HCT116 (cell line): ENCODE measurements around the gene DBP. TPM values are rescaled to one million over a fixed set of nuclear protein-coding genes. Genes with fewer than 3 reads are reported as not detected.

Source experiments
- ATAC-seq: fragments of 200-7000 bp; cut with Tn5 transposase; 2 replicates; pipeline ENCODE4 v1.9.1; 2020; ENCODE audit warnings: mild to moderate bottlenecking, moderate library complexity
- BruUV-seq: library from RNA; stranded (reverse); fragments of 400-500 nt; replicated peaks from 2 replicates; lab custom pipeline; 2021; lab: Mats Ljungman, UMichigan
- CTCF ChIA-PET: fragments of 300-600 bp; sonication (Branson Sonifier 250); formaldehyde crosslinking; loops from one replicate; lab custom pipeline; 2021; ENCODE audit warnings: antibody characterized with exemption; lab: Charles Lee
- POLR2A ChIA-PET: fragments of 300-600, 350-600 bp; sonication (Branson Sonifier 250); formaldehyde crosslinking; loops from one replicate; lab custom pipeline; 2021; ENCODE audit warnings: antibody characterized with exemption; lab: Charles Lee
- RAD21 ChIA-PET, 2 experiments: fragments of 300-600 bp; sonication (Branson Sonifier 250); formaldehyde crosslinking; loops; one replicate each; lab custom pipeline; 2023; ENCODE audit warnings: low total read pairs in 2 of 2; ENCODE audit not compliant: uncharacterized antibody in 2 of 2, unreplicated experiment in 2 of 2, low non-redundant PET in 1 of 2; lab: Charles Lee
- DNase-seq: peaks from one replicate; pipeline ENCODE4 v3.0.0-alpha.2; 2010; ENCODE audit warnings: low read depth, low spot score
- H2AFZ ChIP-seq: fragments of 200-600 bp; shearing (Covaris generic), sonication (generic); 2 replicates; pipeline ENCODE4 v1.6.1; 2017; ENCODE audit warnings: low read depth, mixed run types, mixed read lengths, antibody characterized with exemption, low read length; ENCODE audit not compliant: poor library complexity, severe bottlenecking
- H3K27ac ChIP-seq: 2 replicates; pipeline ENCODE4 v1.5.1; 2012; ENCODE audit warnings: low read depth, low read length
- H3K27me3 ChIP-seq: fragments of 200-600 bp; sonication (generic); 2 replicates; pipeline ENCODE4 v1.6.1; 2016; ENCODE audit warnings: mixed run types, low read length, mixed read lengths; ENCODE audit not compliant: insufficient read depth
- H3K36me3 ChIP-seq, 2 experiments: fragments of 200-500 bp in 1 of 2; fragments of 200-600 bp in 1 of 2; sonication (Bioruptor generic) in 1 of 2; sonication (generic) in 1 of 2; 2 replicates each; pipeline versions ENCODE4 v1.5.1 to v1.6.1; 2014 to 2016; ENCODE audit warnings: low read length in 2 of 2, inconsistent platforms in 1 of 2, mixed read lengths in 1 of 2, mixed run types in 1 of 2; ENCODE audit not compliant: insufficient read depth in 2 of 2, control insufficient read depth in 1 of 2
- H3K4me1 ChIP-seq, 2 experiments: fragments of 200-600 bp in 1 of 2; sonication (generic) in 1 of 2; 2 replicates each; pipeline versions ENCODE4 v1.5.1 to v1.6.1; 2012 to 2017; ENCODE audit warnings: low read length in 2 of 2, inconsistent platforms in 1 of 2, mild to moderate bottlenecking in 1 of 2, mixed read lengths in 1 of 2, mixed run types in 1 of 2, moderate library complexity in 1 of 2; ENCODE audit not compliant: insufficient read depth in 2 of 2, control insufficient read depth in 1 of 2
- H3K4me2 ChIP-seq: fragments of 200-600 bp; sonication (generic); 2 replicates; pipeline ENCODE4 v1.6.1; 2017; ENCODE audit warnings: mixed run types, low read length, mixed read lengths
- H3K4me3 ChIP-seq, 2 experiments: fragments of 200-600 bp in 1 of 2; sonication (generic) in 1 of 2; replicated peaks in 1 of 2; 2 replicates each; pipeline ENCODE4 v1.5.1; 2011 to 2016; ENCODE audit warnings: low read length in 2 of 2, control low read depth in 1 of 2, low read depth in 1 of 2, mild to moderate bottlenecking in 1 of 2, mixed read lengths in 1 of 2, mixed run types in 1 of 2
- H3K79me2 ChIP-seq: fragments of 200-600 bp; sonication (generic); 2 replicates; pipeline ENCODE4 v1.6.1; 2017; ENCODE audit warnings: mild to moderate bottlenecking, mixed run types, low read length, moderate library complexity, mixed read lengths; ENCODE audit not compliant: insufficient read depth
- H3K9ac ChIP-seq: fragments of 200-600 bp; sonication (generic); 2 replicates; pipeline ENCODE4 v1.6.1; 2016; ENCODE audit warnings: low read length, mixed read lengths
- H3K9me2 ChIP-seq: fragments of 200-600 bp; sonication (generic), shearing (Covaris generic); 2 replicates; pipeline ENCODE4 v1.6.1; 2017; ENCODE audit warnings: mixed run types, mild to moderate bottlenecking, moderate library complexity; ENCODE audit not compliant: insufficient read depth
- H3K9me3 ChIP-seq, 2 experiments: fragments of 200-500 bp in 1 of 2; fragments of 200-600 bp in 1 of 2; sonication (Bioruptor generic) in 1 of 2; sonication (generic) in 1 of 2; 2 replicates each; pipeline ENCODE4 v1.6.1; 2014 to 2017; ENCODE audit warnings: low read length in 2 of 2, mixed read lengths in 2 of 2, inconsistent platforms in 1 of 2, low read depth in 1 of 2, mild to moderate bottlenecking in 1 of 2, mixed run types in 1 of 2, moderate library complexity in 1 of 2; ENCODE audit not compliant: control insufficient read depth in 1 of 2, insufficient read depth in 1 of 2
- H4K20me1 ChIP-seq: fragments of 200-600 bp; sonication (generic), shearing (Covaris generic); 2 replicates; pipeline ENCODE4 v1.6.1; 2017; ENCODE audit warnings: mixed run types, mild to moderate bottlenecking, moderate library complexity; ENCODE audit not compliant: insufficient read depth
- ATF3 ChIP-seq: IDR thresholded peaks from 2 replicates; pipeline ENCODE4 v1.6.1; 2012
- CBX3 ChIP-seq: IDR thresholded peaks from 2 replicates; pipeline ENCODE4 v1.6.1; 2012; ENCODE audit warnings: low read depth
- CEBPB ChIP-seq: IDR thresholded peaks from 2 replicates; pipeline ENCODE4 v1.6.1; 2012; ENCODE audit warnings: low read depth
- ELF1 ChIP-seq: IDR thresholded peaks from 2 replicates; pipeline ENCODE4 v1.6.1; 2012; ENCODE audit warnings: low read depth, borderline replicate concordance
- EZH2phosphoT487 ChIP-seq: fragments of 200-600 bp; IDR thresholded peaks from 2 replicates; pipeline ENCODE4 v1.6.1; 2018; ENCODE audit warnings: antibody characterized with exemption, borderline replicate concordance
- MAX ChIP-seq: IDR thresholded peaks from 2 replicates; pipeline ENCODE4 v1.6.1; 2012
- POLR2AphosphoS5 ChIP-seq: IDR thresholded peaks from 2 replicates; pipeline ENCODE4 v1.6.1; 2011; ENCODE audit warnings: mild to moderate bottlenecking, low read depth, low read length, moderate library complexity
- RAD21 ChIP-seq: IDR thresholded peaks from 2 replicates; pipeline ENCODE4 v1.6.1; 2012; ENCODE audit warnings: low read depth, mild to moderate bottlenecking
- SIN3A ChIP-seq: IDR thresholded peaks from 2 replicates; pipeline ENCODE4 v1.6.1; 2012; ENCODE audit warnings: low read depth
- SP1 ChIP-seq: IDR thresholded peaks from 2 replicates; pipeline ENCODE4 v1.6.1; 2012; ENCODE audit warnings: low read depth
- SRF ChIP-seq: IDR thresholded peaks from 2 replicates; pipeline ENCODE4 v1.6.1; 2012; ENCODE audit warnings: low read depth
- TCF7L2 ChIP-seq: IDR thresholded peaks from 2 replicates; pipeline ENCODE4 v1.7.0; 2011; ENCODE audit warnings: borderline replicate concordance, inconsistent platforms; ENCODE audit not compliant: insufficient read depth, insufficient read length; ENCODE audit errors: extremely low read depth
- YY1 ChIP-seq: IDR thresholded peaks from 2 replicates; pipeline ENCODE4 v1.6.1; 2011; ENCODE audit warnings: low read length, low read depth, moderate library complexity, mild to moderate bottlenecking; ENCODE audit not compliant: insufficient replicate concordance; ENCODE audit errors: extremely low read depth
- ZFX ChIP-seq: fragments of 450-650 bp; IDR thresholded peaks from 2 replicates; pipeline ENCODE4 v1.6.1; 2017
- ZNF274 ChIP-seq: fragments of 200-500 bp; sonication (Bioruptor generic); IDR thresholded peaks from 2 replicates; pipeline ENCODE4 v1.6.1; 2014; ENCODE audit warnings: mild to moderate bottlenecking, low read depth, low read length, inconsistent platforms
- intact Hi-C: fragments of 100-400 bp; cut with micrococcal nuclease; formaldehyde crosslinking; loops from 2 replicates; pipeline ENCODE4 v1.10.0; 2022
- total RNA-seq: library from RNA; stranded (reverse); gene quantifications from one replicate; pipeline ENCODE4 v1.2.1, GENCODE V29; 2021; ENCODE audit not compliant: unreplicated experiment
- TF ChIP-seq, protein P1 (sequence below), 3 experiments: fragments of 200-600 bp in 1 of 3; sonication (generic) in 1 of 3; IDR thresholded peaks in 2 of 3; conservative IDR thresholded peaks in 1 of 3; 2 replicates each; pipeline ENCODE4 v1.5.1; 2012 to 2017; ENCODE audit warnings: low read depth in 2 of 3, low read length in 2 of 3, antibody characterized with exemption in 1 of 3, borderline replicate concordance in 1 of 3, control low read depth in 1 of 3, mild to moderate bottlenecking in 1 of 3, mixed read lengths in 1 of 3, mixed run types in 1 of 3, moderate library complexity in 1 of 3; ENCODE audit not compliant: insufficient read depth in 1 of 3
- TF ChIP-seq, protein P2 (sequence below): IDR thresholded peaks from 2 replicates; pipeline ENCODE4 v1.6.1; 2011; ENCODE audit warnings: mild to moderate bottlenecking, low read length, moderate library complexity; ENCODE audit not compliant: insufficient replicate concordance; ENCODE audit errors: extremely low read depth

Gene DBP
- total RNA-seq, 1 experiment from 2014 or later, result 45.9 TPM

- ChIA-PET POLR2A (interaction anchor here (0.6 to 2.0 kb wide), 2 partner anchors 8 to 30 kb away, joined by 5 read pairs; partner anchors contain the start of gene CA11), RAD21 (interaction anchor here (0.8 to 1.4 kb wide), 3 partner anchors 21 to 38 kb away, joined by 3 to 4 read pairs (median 3); partner anchors contain the start of genes CA11 (in 1 of the 2) and FUT2 (in 1 of the 2)), CTCF (interaction anchor here (0.9 to 3.1 kb wide), 8 partner anchors 9 to 113 kb away, joined by 3 to 16 read pairs (median 6); partner anchors contain the start of genes CA11, FUT2 and IZUMO1)
- peaks cover 13 to 25% of the 10 kb centered on the region in 2 experiments for H3K4me1 ChIP-seq
- no TSS peak for BruUV-seq
- H3K9ac ChIP-seq, result peak overlapping the region; percentile 37; the same call in 1 of the 2 replicates
- no peak overlapping the region for H3K4me3 ChIP-seq
- H3K79me2 ChIP-seq, result no peaks in the 10 kb centered on the region
- DNase-seq (peak; percentile 76), ATAC-seq (peak; percentile 90)
- H3K9me2 ChIP-seq, result no peaks in the 10 kb centered on the region
- peak overlapping the region; percentile 14 for H2AFZ ChIP-seq
- peak overlapping the region; percentile 9; the same call in 1 of the 2 replicates for H3K27ac ChIP-seq
- no peaks in the 10 kb centered on the region for H3K9me3 ChIP-seq
- intact Hi-C loops, result loop anchor here (1.0 to 2.0 kb wide), 2 partner anchors 39 to 64 kb away; no protein-coding TSS in a partner anchor
- no peaks in the 10 kb centered on the region for H4K20me1 ChIP-seq
- H3K36me3 ChIP-seq, result no peaks in the 10 kb centered on the region
- H3K27me3 ChIP-seq, result no peaks in the 10 kb centered on the region
- H3K4me2 ChIP-seq, result peak overlapping the region; percentile 68
- TF ChIP-seq EZH2phosphoT487, result no peak
- no peak for TF ChIP-seq CBX3
- TF ChIP-seq ATF3, result no peak
- no peak for TF ChIP-seq SIN3A
- TF ChIP-seq ZFX, result peak; percentile 21; the same call in 1 of the 2 replicates
- no peak for TF ChIP-seq ELF1
- no peak for TF ChIP-seq SP1
- no peak for TF ChIP-seq CEBPB
- TF ChIP-seq TCF7L2, result peak; percentile 63
- TF ChIP-seq, protein P1, sequence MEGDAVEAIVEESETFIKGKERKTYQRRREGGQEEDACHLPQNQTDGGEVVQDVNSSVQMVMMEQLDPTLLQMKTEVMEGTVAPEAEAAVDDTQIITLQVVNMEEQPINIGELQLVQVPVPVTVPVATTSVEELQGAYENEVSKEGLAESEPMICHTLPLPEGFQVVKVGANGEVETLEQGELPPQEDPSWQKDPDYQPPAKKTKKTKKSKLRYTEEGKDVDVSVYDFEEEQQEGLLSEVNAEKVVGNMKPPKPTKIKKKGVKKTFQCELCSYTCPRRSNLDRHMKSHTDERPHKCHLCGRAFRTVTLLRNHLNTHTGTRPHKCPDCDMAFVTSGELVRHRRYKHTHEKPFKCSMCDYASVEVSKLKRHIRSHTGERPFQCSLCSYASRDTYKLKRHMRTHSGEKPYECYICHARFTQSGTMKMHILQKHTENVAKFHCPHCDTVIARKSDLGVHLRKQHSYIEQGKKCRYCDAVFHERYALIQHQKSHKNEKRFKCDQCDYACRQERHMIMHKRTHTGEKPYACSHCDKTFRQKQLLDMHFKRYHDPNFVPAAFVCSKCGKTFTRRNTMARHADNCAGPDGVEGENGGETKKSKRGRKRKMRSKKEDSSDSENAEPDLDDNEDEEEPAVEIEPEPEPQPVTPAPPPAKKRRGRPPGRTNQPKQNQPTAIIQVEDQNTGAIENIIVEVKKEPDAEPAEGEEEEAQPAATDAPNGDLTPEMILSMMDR (IDR thresholded peaks at IDR 0.05 in 2 of 3, conservative IDR thresholded peaks at IDR 0.05 in 1 of 3; ENCODE audit: borderline replicate concordance in 1 of 3, insufficient read depth in 1 of 3, low read depth in 2 of 3, low read length in 2 of 3), result peak; percentile 85 to 90 (median 89)
- TF ChIP-seq, protein P2, sequence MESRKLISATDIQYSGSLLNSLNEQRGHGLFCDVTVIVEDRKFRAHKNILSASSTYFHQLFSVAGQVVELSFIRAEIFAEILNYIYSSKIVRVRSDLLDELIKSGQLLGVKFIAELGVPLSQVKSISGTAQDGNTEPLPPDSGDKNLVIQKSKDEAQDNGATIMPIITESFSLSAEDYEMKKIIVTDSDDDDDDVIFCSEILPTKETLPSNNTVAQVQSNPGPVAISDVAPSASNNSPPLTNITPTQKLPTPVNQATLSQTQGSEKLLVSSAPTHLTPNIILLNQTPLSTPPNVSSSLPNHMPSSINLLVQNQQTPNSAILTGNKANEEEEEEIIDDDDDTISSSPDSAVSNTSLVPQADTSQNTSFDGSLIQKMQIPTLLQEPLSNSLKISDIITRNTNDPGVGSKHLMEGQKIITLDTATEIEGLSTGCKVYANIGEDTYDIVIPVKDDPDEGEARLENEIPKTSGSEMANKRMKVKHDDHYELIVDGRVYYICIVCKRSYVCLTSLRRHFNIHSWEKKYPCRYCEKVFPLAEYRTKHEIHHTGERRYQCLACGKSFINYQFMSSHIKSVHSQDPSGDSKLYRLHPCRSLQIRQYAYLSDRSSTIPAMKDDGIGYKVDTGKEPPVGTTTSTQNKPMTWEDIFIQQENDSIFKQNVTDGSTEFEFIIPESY, result no peak
- TF ChIP-seq POLR2AphosphoS5, result no peak
- TF ChIP-seq ZNF274, result no peak
- peak; percentile 91 for TF ChIP-seq RAD21
- TF ChIP-seq YY1, result peak; percentile 83
- TF ChIP-seq MAX, result peak; percentile 52; the same call in 1 of the 2 replicates
- TF ChIP-seq SRF, result no peak
Observed at GRCh38 chr19:48674921-48675824, 38.0 kb upstream of the DBP start.
